Measurements from ENCODE around the gene ANKS3. TPM values are rescaled to one million over a fixed set of nuclear protein-coding genes. Genes with fewer than 3 reads are reported as not detected.

Gene ANKS3
- total RNA-seq, 4 donors from 2014 or later, result 29.3 to 58.8 (median 51.8) TPM

GRCh38 chr16:4681471-4682083 lies 52.5 kb downstream of the ANKS3 start:
- peak overlapping the region in 2 of 4 donors; percentile 81 for H3K27ac ChIP-seq
- 92 to 94% methylated on average over 37 to 38 of the region's 39 CpGs for WGBS, 2 donors

DNA sequence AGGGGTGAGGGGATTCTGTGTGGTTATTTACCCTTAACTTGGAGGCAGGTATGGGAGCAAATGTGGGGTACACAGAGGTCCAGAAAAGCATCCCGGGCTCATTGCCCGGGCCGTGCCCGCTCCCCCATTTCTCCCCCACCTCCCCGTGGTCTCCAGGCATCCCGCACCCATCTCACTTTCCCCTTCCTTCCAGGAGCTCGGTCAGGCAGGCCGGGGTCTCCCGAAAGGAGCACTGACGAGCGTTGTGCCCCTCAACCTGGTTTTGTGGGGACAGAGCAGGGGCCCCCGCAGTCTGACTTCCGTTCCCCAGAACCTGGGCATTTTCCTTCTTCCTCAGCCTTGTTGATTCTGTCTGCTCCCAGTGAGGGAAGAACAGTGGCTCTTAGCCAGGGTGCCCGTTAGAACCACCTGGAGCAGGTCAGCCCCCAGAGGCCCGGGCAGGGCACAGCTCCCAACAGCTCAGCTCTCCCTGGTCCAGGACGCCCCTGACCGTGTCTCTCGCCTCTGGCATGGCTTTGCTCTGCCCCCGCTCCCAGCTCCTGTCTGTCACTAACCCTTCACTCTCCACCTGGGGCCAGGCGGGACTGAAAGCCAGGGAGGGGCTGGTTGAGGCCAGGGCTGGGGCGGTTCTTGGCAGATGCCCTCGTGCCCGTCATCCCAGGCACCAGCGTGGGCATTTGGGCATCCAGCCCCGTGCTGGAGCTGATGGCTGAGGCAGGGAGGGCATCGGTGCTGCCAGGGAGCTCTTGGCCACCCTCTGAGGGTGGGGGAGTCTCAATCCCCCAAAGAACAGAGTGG lies 53.2 kb downstream of the ANKS3 start:
- H3K4me1 ChIP-seq, result peaks cover 0 to 33% (median 2%) of the 10 kb centered on the region in 4 donors

More at GRCh38 chr16:4681471-4682083, 52.5 kb downstream of the ANKS3 start:
- TF ChIP-seq EP300 (IDR thresholded peaks at IDR 0.05) (no peak), POLR2A (IDR thresholded peaks at IDR 0.05) (no peak)
- TF ChIP-seq, protein P1, sequence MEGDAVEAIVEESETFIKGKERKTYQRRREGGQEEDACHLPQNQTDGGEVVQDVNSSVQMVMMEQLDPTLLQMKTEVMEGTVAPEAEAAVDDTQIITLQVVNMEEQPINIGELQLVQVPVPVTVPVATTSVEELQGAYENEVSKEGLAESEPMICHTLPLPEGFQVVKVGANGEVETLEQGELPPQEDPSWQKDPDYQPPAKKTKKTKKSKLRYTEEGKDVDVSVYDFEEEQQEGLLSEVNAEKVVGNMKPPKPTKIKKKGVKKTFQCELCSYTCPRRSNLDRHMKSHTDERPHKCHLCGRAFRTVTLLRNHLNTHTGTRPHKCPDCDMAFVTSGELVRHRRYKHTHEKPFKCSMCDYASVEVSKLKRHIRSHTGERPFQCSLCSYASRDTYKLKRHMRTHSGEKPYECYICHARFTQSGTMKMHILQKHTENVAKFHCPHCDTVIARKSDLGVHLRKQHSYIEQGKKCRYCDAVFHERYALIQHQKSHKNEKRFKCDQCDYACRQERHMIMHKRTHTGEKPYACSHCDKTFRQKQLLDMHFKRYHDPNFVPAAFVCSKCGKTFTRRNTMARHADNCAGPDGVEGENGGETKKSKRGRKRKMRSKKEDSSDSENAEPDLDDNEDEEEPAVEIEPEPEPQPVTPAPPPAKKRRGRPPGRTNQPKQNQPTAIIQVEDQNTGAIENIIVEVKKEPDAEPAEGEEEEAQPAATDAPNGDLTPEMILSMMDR (IDR thresholded peaks at IDR 0.05), result no peak
- no peak for DNase-seq (ENCODE audit: low spot score in 2 of 2)
- peaks cover 0 to 98% (median 8%) of the 10 kb centered on the region in 3 donors for H3K36me3 ChIP-seq
- H3K9me3 ChIP-seq, result no peaks in the 10 kb centered on the region
- H3K4me1 ChIP-seq, result peaks cover 0 to 32% (median 0%) of the 10 kb centered on the region in 4 donors
- no peak overlapping the region for H3K4me3 ChIP-seq
- H3K27me3 ChIP-seq, result no peaks in the 10 kb centered on the region

GRCh38 chr16:4679850-4680636 lies 54.0 kb downstream of the ANKS3 start:
- Histone ChIP-seq H3K27ac (peak overlapping the region in 3 of 4 donors; percentile 73 to 81 (median 81)), H3K4me1 (peaks cover 0 to 33% (median 4%) of the 10 kb centered on the region in 4 donors), H3K36me3 (peaks cover 0 to 97% (median 6%) of the 10 kb centered on the region in 3 donors), H3K4me3 (peak overlapping the region in 2 of 4 donors; percentile 22 to 45), H3K9me3 (no peaks in the 10 kb centered on the region), H3K27me3 (no peaks in the 10 kb centered on the region)
- whole genome bisulfite sequencing, 2 donors, result 73 to 76% methylated on average over 47 of the region's 47 CpGs
- DNase-seq (ENCODE audit: low spot score in 2 of 2), result peak; percentile 45 to 54
- TF ChIP-seq EP300 (IDR thresholded peaks at IDR 0.05), result peak in 1 of 2 donors; percentile 63
- TF ChIP-seq POLR2A (IDR thresholded peaks at IDR 0.05), result no peak
- TF ChIP-seq, protein P1 (IDR thresholded peaks at IDR 0.05), result no peak

More for the DNA sequence above, 53.2 kb downstream of the ANKS3 start:
- Histone ChIP-seq H3K27me3 (no peaks in the 10 kb centered on the region), H3K4me3 (peak overlapping the region in 1 of 4 donors; percentile 45), H3K36me3 (peaks cover 0 to 98% (median 6%) of the 10 kb centered on the region in 3 donors), H3K9me3 (no peaks in the 10 kb centered on the region), H3K27ac (peak overlapping the region in 3 of 4 donors; percentile 73 to 81 (median 81))
- no peak for DNase-seq (ENCODE audit: low spot score in 2 of 2)
- TF ChIP-seq EP300 (IDR thresholded peaks at IDR 0.05), result no peak
- TF ChIP-seq, protein P1 (IDR thresholded peaks at IDR 0.05), result no peak
- TF ChIP-seq POLR2A (IDR thresholded peaks at IDR 0.05), result no peak
- 82 to 87% methylated on average over 24 to 26 of the region's 26 CpGs for WGBS, 2 donors

DNA sequence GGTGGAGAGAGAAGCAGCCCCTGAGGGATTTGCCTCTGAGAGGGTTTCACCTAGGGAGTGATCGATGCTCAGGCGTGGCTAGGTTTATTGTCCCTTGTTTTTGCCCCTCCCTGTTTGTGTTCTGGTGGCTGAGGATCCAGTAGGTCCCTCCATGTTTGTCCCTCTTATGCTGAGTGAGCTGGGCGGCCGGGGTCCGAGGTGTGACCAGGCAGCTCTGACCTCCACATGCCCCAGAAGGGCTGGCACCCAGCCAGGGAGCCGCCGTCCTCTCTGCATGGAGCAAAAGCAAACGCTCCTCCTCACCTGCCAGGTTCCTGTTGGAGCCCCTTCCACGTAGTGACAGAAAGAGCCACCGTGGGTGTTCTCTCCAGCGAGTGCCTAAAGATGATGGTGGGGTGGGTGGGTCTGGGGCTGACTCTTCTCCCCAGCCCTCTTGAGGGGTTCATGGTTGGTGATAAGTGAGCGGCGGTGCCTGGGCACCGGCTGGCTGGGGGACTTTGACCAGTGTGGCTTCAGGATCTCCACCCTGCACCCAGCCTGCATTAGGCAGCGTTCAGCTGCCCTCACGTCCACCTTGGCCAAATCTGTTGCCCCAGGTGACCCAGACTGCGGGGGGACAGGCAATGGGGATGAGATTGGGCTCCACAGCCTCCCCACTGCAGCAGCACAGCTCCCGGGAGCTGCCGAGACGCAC lies 54.8 kb downstream of the ANKS3 start:
- DNase-seq (ENCODE audit: low spot score in 2 of 2), result no peak
- no peak for TF ChIP-seq POLR2A (IDR thresholded peaks at IDR 0.05)
- no peak for TF ChIP-seq EP300 (IDR thresholded peaks at IDR 0.05)
- TF ChIP-seq, protein P1 (IDR thresholded peaks at IDR 0.05), result no peak
- Histone ChIP-seq H3K9me3 (no peaks in the 10 kb centered on the region), H3K4me3 (peak overlapping the region in 2 of 4 donors; percentile 15 to 45), H3K27me3 (no peaks in the 10 kb centered on the region), H3K27ac (peak overlapping the region in 3 of 4 donors; percentile 73 to 81 (median 81)), H3K4me1 (peaks cover 0 to 33% (median 4%) of the 10 kb centered on the region in 4 donors), H3K36me3 (peaks cover 0 to 93% (median 1%) of the 10 kb centered on the region in 3 donors)
- 67 to 75% methylated on average over 17 to 20 of the region's 20 CpGs for WGBS, 2 donors
